ENCODE results near the gene SLAMF7. TPM values are rescaled to one million over a fixed set of nuclear protein-coding genes. Genes with fewer than 3 reads are reported as not detected.

SLAMF7 gene
- total RNA-seq, 1 donor, result not detected

GRCh38 chr1:160722726-160723125 is 16.3 kb upstream of the SLAMF7 start:
- H3K4me1 ChIP-seq (ENCODE audit: insufficient read depth, low read length), result peaks cover 5% of the 10 kb centered on the region
- no peaks in the 10 kb centered on the region for H3K36me3 ChIP-seq (ENCODE audit: insufficient read depth, low read length)
- TF ChIP-seq CTCF (IDR thresholded peaks at IDR 0.05; ENCODE audit: extremely low read depth, low read depth, low read length), result no peak
- no peaks in the 10 kb centered on the region for H3K9me3 ChIP-seq (ENCODE audit: low read depth, low read length)
- H3K27ac ChIP-seq (ENCODE audit: low read depth, low read length), result no peak overlapping the region
- no peak for DNase-seq (ENCODE audit: insufficient read length, low spot score, missing footprints)
- no peak overlapping the region for H3K4me3 ChIP-seq (ENCODE audit: insufficient read depth, low read length)
- no peaks in the 10 kb centered on the region for H4K20me1 ChIP-seq (ENCODE audit: insufficient read depth, low read length)
- no peak overlapping the region for H3K4me2 ChIP-seq (ENCODE audit: insufficient read depth, low read length)
- H3K79me2 ChIP-seq (ENCODE audit: insufficient read depth, low read length), result no peaks in the 10 kb centered on the region
- no peaks in the 10 kb centered on the region for H3K27me3 ChIP-seq (ENCODE audit: insufficient read depth, low read length)
- H2AFZ ChIP-seq (ENCODE audit: low read length), result no peak overlapping the region

DNA sequence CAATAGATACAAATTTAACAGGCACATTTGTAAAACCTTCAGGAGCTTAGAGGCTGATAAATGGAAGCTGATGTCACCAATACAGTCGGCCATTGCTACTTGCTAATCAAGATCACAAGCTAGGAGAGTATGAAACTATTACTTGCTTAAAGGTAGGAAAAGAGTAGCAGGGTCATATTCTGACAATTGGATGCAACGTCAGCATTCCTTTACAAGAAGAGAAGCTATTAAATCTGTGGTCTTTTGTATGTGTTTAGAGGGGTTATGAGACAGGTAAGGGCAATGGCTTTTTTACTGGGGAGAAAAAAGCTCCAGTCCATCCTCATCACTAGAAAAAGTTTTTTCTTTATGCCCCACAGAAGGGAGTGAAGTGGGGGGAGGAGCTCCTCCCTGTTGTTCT is 15.7 kb upstream of the SLAMF7 start:
- H3K9me3 ChIP-seq (ENCODE audit: low read depth, low read length), result no peaks in the 10 kb centered on the region
- H3K79me2 ChIP-seq (ENCODE audit: insufficient read depth, low read length), result no peaks in the 10 kb centered on the region
- no peak for TF ChIP-seq CTCF (IDR thresholded peaks at IDR 0.05; ENCODE audit: extremely low read depth, low read depth, low read length)
- H3K27me3 ChIP-seq (ENCODE audit: insufficient read depth, low read length), result no peaks in the 10 kb centered on the region
- no peak overlapping the region for H3K27ac ChIP-seq (ENCODE audit: low read depth, low read length)
- H3K4me3 ChIP-seq (ENCODE audit: insufficient read depth, low read length), result no peak overlapping the region
- no peaks in the 10 kb centered on the region for H3K36me3 ChIP-seq (ENCODE audit: insufficient read depth, low read length)
- peaks cover 5% of the 10 kb centered on the region for H3K4me1 ChIP-seq (ENCODE audit: insufficient read depth, low read length)
- H3K4me2 ChIP-seq (ENCODE audit: insufficient read depth, low read length), result no peak overlapping the region
- no peak for DNase-seq (ENCODE audit: insufficient read length, low spot score, missing footprints)
- H4K20me1 ChIP-seq (ENCODE audit: insufficient read depth, low read length), result no peaks in the 10 kb centered on the region
- no peak overlapping the region for H2AFZ ChIP-seq (ENCODE audit: low read length)

DNA sequence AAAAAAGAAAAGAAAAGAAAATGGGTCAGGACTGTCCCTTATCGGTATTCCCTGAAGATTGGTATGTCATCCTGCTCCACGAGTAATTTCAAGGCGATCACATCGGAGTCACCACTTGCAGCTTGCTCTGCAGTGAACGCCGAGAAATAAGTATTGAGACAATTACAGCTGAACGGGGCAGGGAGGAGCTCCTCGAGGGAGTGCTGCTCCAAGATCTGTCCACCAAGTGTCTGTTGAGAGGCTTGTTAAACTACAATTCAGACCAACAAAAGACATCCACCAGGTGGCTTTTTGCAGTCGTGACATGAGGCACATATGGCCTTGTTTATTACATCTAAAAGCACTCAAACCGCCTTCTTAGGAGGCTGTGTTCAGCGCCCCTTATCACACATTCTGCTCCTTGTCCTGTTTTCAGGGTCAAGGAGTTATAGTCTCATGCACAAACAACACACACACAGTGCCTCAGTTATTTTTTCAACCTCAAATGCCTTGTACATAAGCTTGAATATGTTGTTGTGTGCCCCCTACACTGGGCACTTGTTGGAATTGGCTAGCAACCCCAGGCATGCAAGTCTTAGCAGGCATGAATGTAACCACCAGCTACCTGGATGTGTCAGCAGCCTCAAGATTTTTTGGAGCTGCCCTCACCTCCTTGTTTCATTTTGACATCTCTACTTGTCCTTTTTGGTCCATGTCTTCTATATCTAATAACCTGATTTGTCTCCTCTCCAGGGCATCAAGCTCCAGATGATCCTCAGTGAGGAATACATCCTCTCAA is 14.4 kb upstream of the SLAMF7 start:
- no peak for TF ChIP-seq CTCF (IDR thresholded peaks at IDR 0.05; ENCODE audit: extremely low read depth, low read depth, low read length)
- H3K36me3 ChIP-seq (ENCODE audit: insufficient read depth, low read length), result no peaks in the 10 kb centered on the region
- H3K79me2 ChIP-seq (ENCODE audit: insufficient read depth, low read length), result no peaks in the 10 kb centered on the region
- no peaks in the 10 kb centered on the region for H4K20me1 ChIP-seq (ENCODE audit: insufficient read depth, low read length)
- H3K4me2 ChIP-seq (ENCODE audit: insufficient read depth, low read length), result no peak overlapping the region
- H3K4me1 ChIP-seq (ENCODE audit: insufficient read depth, low read length), result peaks cover 5% of the 10 kb centered on the region
- no peak overlapping the region for H3K27ac ChIP-seq (ENCODE audit: low read depth, low read length)
- no peaks in the 10 kb centered on the region for H3K27me3 ChIP-seq (ENCODE audit: insufficient read depth, low read length)
- H3K9me3 ChIP-seq (ENCODE audit: low read depth, low read length), result no peaks in the 10 kb centered on the region
- no peak overlapping the region for H3K4me3 ChIP-seq (ENCODE audit: insufficient read depth, low read length)
- H2AFZ ChIP-seq (ENCODE audit: low read length), result no peak overlapping the region
- no peak for DNase-seq (ENCODE audit: insufficient read length, low spot score, missing footprints)

GRCh38 chr1:160726114-160726497 is 12.9 kb upstream of the SLAMF7 start:
- no peak overlapping the region for H3K4me3 ChIP-seq (ENCODE audit: insufficient read depth, low read length)
- no peaks in the 10 kb centered on the region for H3K79me2 ChIP-seq (ENCODE audit: insufficient read depth, low read length)
- peaks cover 5% of the 10 kb centered on the region for H3K4me1 ChIP-seq (ENCODE audit: insufficient read depth, low read length)
- no peaks in the 10 kb centered on the region for H3K9me3 ChIP-seq (ENCODE audit: low read depth, low read length)
- H3K27ac ChIP-seq (ENCODE audit: low read depth, low read length), result no peak overlapping the region
- H4K20me1 ChIP-seq (ENCODE audit: insufficient read depth, low read length), result no peaks in the 10 kb centered on the region
- no peak overlapping the region for H3K4me2 ChIP-seq (ENCODE audit: insufficient read depth, low read length)
- H3K36me3 ChIP-seq (ENCODE audit: insufficient read depth, low read length), result no peaks in the 10 kb centered on the region
- no peak overlapping the region for H2AFZ ChIP-seq (ENCODE audit: low read length)
- TF ChIP-seq CTCF (IDR thresholded peaks at IDR 0.05; ENCODE audit: extremely low read depth, low read depth, low read length), result no peak
- H3K27me3 ChIP-seq (ENCODE audit: insufficient read depth, low read length), result no peaks in the 10 kb centered on the region
- no peak for DNase-seq (ENCODE audit: insufficient read length, low spot score, missing footprints)
